K562 (cell line): Measurements from ENCODE around the gene ABCB9. TPM values are rescaled to one million over a fixed set of nuclear protein-coding genes. Genes with fewer than 3 reads are reported as not detected.
A peak's percentile ranks its signal among the peaks of the same experiment; 100 is the strongest.

ENCODE experiments used
- ATF1 ChIP-seq, 2 experiments: fragments of 450-650 bp in 1 of 2; IDR thresholded peaks; 2 replicates each; pipeline ENCODE4 v1.6.1; 2016; ENCODE audit warnings: missing compliant biosample characterization in 1 of 2, missing genetic modification characterization in 1 of 2
- ATF7 ChIP-seq: fragments of 450-650 bp; IDR thresholded peaks from 2 replicates; pipeline ENCODE4 v1.7.1; 2014; ENCODE audit warnings: mild to moderate bottlenecking, moderate library complexity
- CC2D1A ChIP-seq: fragments of 450-650 bp; IDR thresholded peaks from 2 replicates; pipeline ENCODE4 v1.6.1; 2017; ENCODE audit warnings: mild to moderate bottlenecking
- ELK1 ChIP-seq: sonication (generic); formaldehyde crosslinking; IDR thresholded peaks from 2 replicates; pipeline ENCODE4 v1.8.1; 2022; ENCODE audit warnings: missing genetic modification reagents
- EWSR1 ChIP-seq: fragments of 450-650 bp; IDR thresholded peaks from 2 replicates; pipeline ENCODE4 v1.6.1; 2018; ENCODE audit warnings: borderline replicate concordance, mild to moderate bottlenecking, low read depth, moderate library complexity; ENCODE audit not compliant: partially characterized antibody
- FOXA3 ChIP-seq, 2 experiments: fragments of 450-650 bp in 1 of 2; sonication (generic) in 1 of 2; formaldehyde crosslinking; IDR thresholded peaks in 1 of 2; conservative IDR thresholded peaks in 1 of 2; 2 replicates each; pipeline versions ENCODE4 v1.4.0 to v1.8.0; 2020 to 2022; ENCODE audit warnings: mild to moderate bottlenecking in 2 of 2, missing genetic modification reagents in 1 of 2
- MLX ChIP-seq, 2 experiments: fragments of 450-650 bp in 1 of 2; sonication (generic) in 1 of 2; formaldehyde crosslinking; conservative IDR thresholded peaks; 2 replicates each; pipeline versions ENCODE4 v1.4.0 to v1.8.1; 2020 to 2022; ENCODE audit warnings: mild to moderate bottlenecking in 1 of 2, missing genetic modification reagents in 1 of 2
- RFX1 ChIP-seq: fragments of 450-650 bp; IDR thresholded peaks from 2 replicates; pipeline ENCODE4 v1.6.1; 2016; ENCODE audit warnings: mild to moderate bottlenecking, moderate library complexity
- RNF2 ChIP-seq: sonication (generic); IDR thresholded peaks from 2 replicates; pipeline ENCODE4 v1.6.1; 2016
- SETDB1 ChIP-seq: IDR thresholded peaks from one replicate; pipeline ENCODE4 v1.6.1; 2012; ENCODE audit warnings: low read length, control low read depth, inconsistent platforms
- SIX5 ChIP-seq, 2 experiments: IDR thresholded peaks; 2 replicates each; pipeline ENCODE4 v1.6.1; 2011; ENCODE audit warnings: low read length in 2 of 2, borderline replicate concordance in 1 of 2, low read depth in 1 of 2, mild to moderate bottlenecking in 1 of 2, moderate library complexity in 1 of 2; ENCODE audit not compliant: insufficient read depth in 1 of 2
- SREBF1 ChIP-seq: fragments of 150-350 bp; IDR thresholded peaks from 2 replicates; pipeline ENCODE4 v1.6.1; 2014; ENCODE audit warnings: antibody characterized with exemption, low read depth, low read length, borderline replicate concordance
- SUPT5H ChIP-seq: fragments of 450-650 bp; IDR thresholded peaks from 2 replicates; pipeline ENCODE4 v1.6.1; 2016
- TCF7 ChIP-seq: sonication (generic); IDR thresholded peaks from 2 replicates; pipeline ENCODE4 v1.6.1; 2016; ENCODE audit warnings: antibody characterized with exemption, borderline replicate concordance
- THAP7 ChIP-seq: fragments of 250-450 bp; sonication (Bioruptor Pico); IDR thresholded peaks from 2 replicates; pipeline ENCODE4 v1.5.0; 2021
- TRIM28 ChIP-seq: fragments of 450-650 bp; IDR thresholded peaks from 2 replicates; pipeline ENCODE4 v1.6.1; 2017
- U2AF1 ChIP-seq: fragments of 200-400 bp; formaldehyde crosslinking; optimal IDR thresholded peaks from 2 replicates; pipeline ENCODE3; 2017; ENCODE audit warnings: mild to moderate bottlenecking, low read depth, low read length, moderate library complexity
- XRCC4 ChIP-seq: IDR thresholded peaks from one replicate; pipeline ENCODE4 v1.6.1; 2011; ENCODE audit not compliant: insufficient read depth, insufficient read length; ENCODE audit errors: extremely low read depth
- ZNF184 ChIP-seq: sonication (generic); formaldehyde crosslinking; IDR thresholded peaks from 2 replicates; pipeline ENCODE4 v1.5.0; 2020; ENCODE audit warnings: missing genetic modification reagents
- ZNF224 ChIP-seq: sonication (generic); formaldehyde crosslinking; IDR thresholded peaks from 2 replicates; pipeline ENCODE4 v1.8.0; 2022; ENCODE audit warnings: mild to moderate bottlenecking, missing genetic modification reagents
- ZNF609 ChIP-seq: sonication (generic); formaldehyde crosslinking; IDR thresholded peaks from 2 replicates; pipeline ENCODE4 v1.8.1; 2023; ENCODE audit warnings: missing genetic modification reagents, mild to moderate bottlenecking, borderline replicate concordance
- polyA plus RNA-seq, 8 experiments: library from polyadenylated mRNA; depleted of rRNA in 4 of 8; stranded (reverse) in 5 of 8; unstranded in 3 of 8; fragments of >200 nt; fragmentation: Nextera tagmentation in 2 of 8; fragmentation: Illumina TruSeq in 1 of 8; extraction: Ambion mirVana in 2 of 8; extraction: Trizol in 1 of 8; gene quantifications; 2 replicates each; pipeline versions ENCODE4 v1.2.1 to v1.2.3, GENCODE V29; 2011 to 2014; ENCODE audit warnings: inconsistent platforms in 1 of 8, missing spikeins in 1 of 8
- total RNA-seq, 7 experiments: library from RNA; depleted of rRNA in 6 of 7; stranded (reverse); fragments of >200 nt in 6 of 7; fragmentation: Illumina TruSeq in 2 of 7; extraction: Trizol in 2 of 7; gene quantifications; 2 replicates each; pipeline versions ENCODE4 v1.2.1 to v1.2.3, GENCODE V29; 2011 to 2021; ENCODE audit warnings: low replicate concordance in 1 of 7

ABCB9 gene
- total and polyA plus RNA-seq, 9 of the 15 experiments (the other 6 are each of a cell fraction or from before 2014, with no cell fraction given), result 0.20 to 12.6 (median 6.2) TPM

GRCh38 chr12:122974274-122974891 is 8.1 kb upstream of the ABCB9 start (continued):
- TF ChIP-seq SETDB1 (no peak), TCF7 (no peak), MLX (CRISPR knock-in tag; conservative IDR thresholded peaks at IDR 0.05) (no peak), XRCC4 (no peak), SREBF1 (no peak), TRIM28 (no peak), FOXA3 (CRISPR knock-in tag; conservative IDR thresholded peaks at IDR 0.05 in 1 of 2, IDR thresholded peaks at IDR 0.05 in 1 of 2) (no peak), ZNF224 (CRISPR knock-in tag) (no peak), ZNF609 (CRISPR knock-in tag) (no peak), EWSR1 (no peak), SIX5 (IDR thresholded peaks at IDR 0.05; ENCODE audit: borderline replicate concordance in 1 of 2, insufficient read depth in 1 of 2, low read depth in 1 of 2, low read length in 2 of 2) (0 out of 4 replicates have a peak, but pooled peaks of 1 of the 2 experiments have one; percentile 34), ELK1 (CRISPR knock-in tag) (no peak), ATF7 (peak; percentile 89), THAP7 (CRISPR knock-in tag) (no peak), CC2D1A (no peak), RFX1 (no peak), U2AF1 (no peak), ATF1 (CRISPR knock-in tag; IDR thresholded peaks at IDR 0.05) (no peak), ATF1 (tag; IDR thresholded peaks at IDR 0.05) (peak; percentile 63; the same call in 1 of the 2 replicates), RNF2 (peak; percentile 68), ZNF184 (CRISPR knock-in tag) (no peak), SUPT5H (peak; percentile 51; the same call in 1 of the 2 replicates)
